OCI-LY3 (cell line): ENCODE measurements around the gene PRDM16.

ENCODE experiments used
- EZH2phosphoT487 ChIP-seq: fragments of 200-600 bp; shearing (Covaris generic); IDR thresholded peaks from 2 replicates; pipeline ENCODE4 v1.6.1; 2018; ENCODE audit warnings: antibody characterized with exemption, mixed run types, low read depth
- TF ChIP-seq, protein P1 (sequence below): fragments of 200-600, 300-600 bp; sonication (generic); IDR thresholded peaks from 2 replicates; pipeline ENCODE4 v1.5.1; 2014; ENCODE audit warnings: antibody characterized with exemption, low read length, low read depth

DNA sequence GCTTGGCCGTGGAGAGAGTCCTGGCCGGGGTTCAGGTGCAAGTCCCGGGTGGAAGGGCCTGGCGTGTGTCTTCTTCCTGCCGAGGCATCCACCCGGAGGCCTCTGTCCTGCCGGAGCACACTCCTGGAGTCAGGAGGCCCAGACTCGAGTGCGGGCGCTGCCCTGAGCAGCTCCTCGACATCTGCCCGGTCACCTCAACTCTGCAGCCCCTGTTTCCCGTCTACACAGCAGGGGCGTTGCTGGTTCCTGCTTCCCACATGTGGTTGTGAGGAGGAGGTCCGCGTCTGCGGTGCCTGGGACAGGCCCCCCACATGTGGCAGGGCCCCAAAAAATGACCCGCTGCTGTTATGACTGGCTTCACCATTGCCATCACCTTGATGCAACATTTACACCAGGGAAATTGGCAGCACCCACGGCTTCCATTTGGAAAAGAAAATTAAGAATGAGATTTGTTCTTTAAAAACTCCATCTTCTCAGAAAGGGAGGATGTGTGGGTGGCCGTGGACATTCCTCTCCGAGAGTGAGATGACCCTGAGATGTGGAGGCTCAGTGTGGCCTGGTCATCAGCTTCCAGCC, 169.8 kb downstream of the PRDM16 start:
- TF ChIP-seq, protein P1, sequence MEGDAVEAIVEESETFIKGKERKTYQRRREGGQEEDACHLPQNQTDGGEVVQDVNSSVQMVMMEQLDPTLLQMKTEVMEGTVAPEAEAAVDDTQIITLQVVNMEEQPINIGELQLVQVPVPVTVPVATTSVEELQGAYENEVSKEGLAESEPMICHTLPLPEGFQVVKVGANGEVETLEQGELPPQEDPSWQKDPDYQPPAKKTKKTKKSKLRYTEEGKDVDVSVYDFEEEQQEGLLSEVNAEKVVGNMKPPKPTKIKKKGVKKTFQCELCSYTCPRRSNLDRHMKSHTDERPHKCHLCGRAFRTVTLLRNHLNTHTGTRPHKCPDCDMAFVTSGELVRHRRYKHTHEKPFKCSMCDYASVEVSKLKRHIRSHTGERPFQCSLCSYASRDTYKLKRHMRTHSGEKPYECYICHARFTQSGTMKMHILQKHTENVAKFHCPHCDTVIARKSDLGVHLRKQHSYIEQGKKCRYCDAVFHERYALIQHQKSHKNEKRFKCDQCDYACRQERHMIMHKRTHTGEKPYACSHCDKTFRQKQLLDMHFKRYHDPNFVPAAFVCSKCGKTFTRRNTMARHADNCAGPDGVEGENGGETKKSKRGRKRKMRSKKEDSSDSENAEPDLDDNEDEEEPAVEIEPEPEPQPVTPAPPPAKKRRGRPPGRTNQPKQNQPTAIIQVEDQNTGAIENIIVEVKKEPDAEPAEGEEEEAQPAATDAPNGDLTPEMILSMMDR = no peak
- TF ChIP-seq EZH2phosphoT487 = no peak
